GM21786 (cell line): Measurements from ENCODE around the gene KSR2.

ENCODE experiments used
- ATAC-seq: cut with Tn5 transposase; IDR thresholded peaks from one replicate; pipeline ENCODE4 v1.9.1; 2021; ENCODE audit not compliant: unreplicated experiment

The KSR2 gene

DNA sequence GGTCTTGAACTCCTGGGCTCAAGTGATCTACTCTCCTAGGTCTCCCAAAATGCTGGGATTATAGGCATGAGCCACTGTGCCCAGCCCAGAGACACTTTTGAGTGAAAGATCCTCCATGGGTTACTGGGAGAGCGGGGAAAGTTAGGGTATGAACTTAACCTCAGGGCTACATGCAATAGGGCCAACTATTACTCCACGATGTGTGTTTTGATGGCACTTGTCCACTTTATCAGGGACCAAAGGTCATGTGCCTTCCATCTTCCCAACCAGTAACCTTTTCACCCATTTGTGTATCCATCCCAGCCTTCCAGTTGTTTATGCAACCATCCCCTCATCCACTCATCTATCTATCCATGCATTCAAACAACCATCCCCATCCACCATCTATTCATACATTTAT lies 546.8 kb downstream of the KSR2 start:
- no peak for ATAC-seq

DNA sequence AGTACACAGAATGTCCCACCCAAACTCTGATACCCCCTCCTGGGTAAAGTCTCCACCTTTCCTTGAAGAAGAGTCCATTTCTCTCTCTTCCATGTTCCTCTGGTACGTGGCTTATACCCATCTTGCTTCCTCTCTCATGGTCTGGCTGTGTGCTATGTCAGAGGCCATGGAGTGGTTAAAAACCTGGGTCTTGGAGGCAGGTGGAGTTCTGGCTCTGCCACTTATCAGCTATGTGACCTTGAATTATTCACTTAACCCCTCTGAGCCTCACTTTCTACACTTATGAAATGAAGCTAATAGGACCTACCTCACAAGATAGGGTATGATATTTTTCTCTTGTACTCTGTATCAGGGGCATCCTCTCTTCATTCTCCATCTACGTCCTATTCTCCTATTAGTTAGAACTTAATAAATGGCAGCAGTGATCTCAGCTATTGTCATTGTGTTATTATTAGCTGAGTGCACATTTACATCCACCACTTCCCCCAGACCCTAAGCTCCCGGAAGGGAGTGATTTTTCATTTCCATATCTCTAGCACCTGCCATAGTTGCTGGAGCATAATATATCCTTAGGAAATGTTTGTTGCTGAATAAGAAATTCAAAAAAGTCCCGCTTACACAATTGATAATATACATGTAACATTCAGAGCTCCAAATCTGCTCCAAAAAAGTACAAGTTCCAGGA lies 547.6 kb downstream of the KSR2 start:
- no peak for ATAC-seq

GRCh38 chr12:117417004-117417403 lies 551.8 kb downstream of the KSR2 start:
- no peak for ATAC-seq

DNA sequence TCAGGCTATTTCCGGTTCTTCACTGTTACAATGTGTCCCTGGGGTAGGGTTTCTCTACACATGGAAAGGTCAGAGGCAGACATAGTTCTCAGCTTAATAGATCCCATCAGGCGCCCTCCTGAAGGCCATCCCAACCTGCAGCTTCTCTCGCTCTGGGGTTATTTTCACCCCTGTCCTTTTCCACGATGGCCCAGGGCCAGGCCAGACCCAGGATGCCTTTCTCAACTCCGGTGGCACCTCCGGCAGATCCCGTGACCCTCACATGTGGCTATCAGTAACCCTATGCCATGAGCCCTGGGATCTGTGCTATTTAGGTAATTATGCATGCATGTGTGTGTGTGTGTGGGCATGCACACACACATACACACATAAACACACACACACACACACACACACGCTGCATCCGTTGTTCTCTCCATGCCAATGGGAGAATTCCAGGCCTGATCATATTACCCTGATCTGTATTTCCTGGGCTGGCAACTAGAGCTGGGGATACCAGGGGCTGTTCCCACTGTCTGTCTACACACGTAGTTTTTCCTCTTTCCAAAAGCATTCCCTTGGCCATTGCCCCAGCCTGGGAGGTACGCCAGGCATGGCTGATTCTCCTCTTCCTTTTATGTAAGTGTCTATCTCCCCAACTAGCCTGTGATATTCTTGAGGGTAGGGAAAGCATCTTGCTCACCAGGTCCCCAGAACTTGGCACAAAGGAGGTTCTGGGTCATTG lies 556.2 kb downstream of the KSR2 start:
- ATAC-seq: no peak

DNA sequence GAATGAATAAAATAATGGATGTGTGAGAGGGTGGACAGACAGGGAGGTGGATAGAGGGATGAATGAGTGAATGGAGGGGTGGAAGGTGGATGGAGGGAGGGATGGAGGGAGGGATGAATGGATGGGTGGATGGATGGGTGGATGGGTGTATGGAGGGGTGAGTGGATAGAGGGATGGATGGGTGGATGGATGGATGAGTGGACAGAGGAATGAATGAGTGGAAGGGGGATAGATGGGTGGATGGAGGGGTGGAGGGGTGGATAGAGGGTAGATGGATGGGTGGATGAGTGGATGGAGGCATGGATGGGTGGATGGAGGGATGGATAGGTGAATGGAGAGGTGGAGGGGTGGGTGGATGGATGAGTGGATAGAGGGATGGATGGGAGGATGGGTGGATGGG lies 559.5 kb downstream of the KSR2 start:
- no peak for ATAC-seq

GRCh38 chr12:117408161-117408791 lies 560.5 kb downstream of the KSR2 start:
- no peak for ATAC-seq

DNA sequence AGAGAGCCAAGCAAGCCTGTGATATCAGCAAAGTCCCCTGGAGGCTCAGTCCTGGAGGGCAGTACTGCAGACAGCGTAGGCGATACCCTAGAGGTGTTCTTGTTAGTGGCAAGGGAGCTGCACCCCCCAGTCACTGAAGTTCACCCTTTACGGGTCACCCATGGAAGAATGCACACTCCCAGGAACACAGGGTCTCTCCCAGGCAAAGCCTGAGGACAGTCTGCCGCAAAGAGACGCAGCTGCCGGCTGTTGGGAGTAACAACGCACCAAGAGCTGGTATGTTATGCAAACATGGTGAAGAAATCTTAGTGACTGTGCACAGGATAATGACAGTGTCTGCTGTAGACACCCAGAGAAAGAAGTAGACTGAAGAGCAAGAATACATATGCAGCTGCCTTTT lies 563.9 kb downstream of the KSR2 start:
- ATAC-seq: no peak

- ATAC-seq: no peak
These were observed 564.5 kb downstream of the KSR2 start for GRCh38 chr12:117404203-117404853.

DNA sequence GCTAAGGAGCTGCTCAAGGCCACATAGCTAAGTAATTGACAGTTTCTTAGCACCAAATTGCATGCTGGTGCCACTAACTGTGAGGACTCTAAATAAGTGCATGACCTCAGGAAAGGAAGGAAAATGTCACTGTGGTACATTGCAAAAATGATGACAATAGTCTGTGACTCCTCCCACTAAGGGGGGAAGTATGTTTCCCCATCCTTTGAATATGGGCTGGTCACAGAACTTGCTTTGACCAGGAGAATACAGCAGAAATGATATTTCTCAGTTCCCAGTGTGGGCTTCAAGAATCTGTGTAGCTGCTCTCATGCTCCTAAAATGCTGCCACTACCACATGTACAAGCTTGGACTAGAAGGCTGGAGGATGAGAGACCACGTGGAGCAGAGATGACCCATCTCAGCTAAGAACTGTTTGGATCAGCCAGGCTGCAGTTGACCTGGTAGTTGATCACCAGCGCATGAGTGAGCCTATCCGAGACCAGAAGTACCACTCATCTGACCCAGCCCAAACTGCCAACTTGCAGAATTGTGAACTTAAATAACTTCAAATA lies 565.1 kb downstream of the KSR2 start:
- no peak for ATAC-seq
